A549 (cell line): Measurements from ENCODE around the gene HMCES.

Experiments used
- CBX2 ChIP-seq: fragments of 200-600 bp; sonication (generic); IDR thresholded peaks from 2 replicates; pipeline ENCODE4 v1.6.1; 2016; ENCODE audit warnings: low read depth, mild to moderate bottlenecking, borderline replicate concordance
- CTCF ChIP-seq: fragments of >200 bp; sonication (Bioruptor Twin); formaldehyde crosslinking; IDR thresholded peaks from 3 replicates; pipeline ENCODE4 v1.5.1; 2016
- EHF ChIP-seq: fragments of 250-450 bp; sonication (Bioruptor Pico); IDR thresholded peaks from 2 replicates; pipeline ENCODE4 v1.5.0; 2020; ENCODE audit warnings: mild to moderate bottlenecking
- ELK1 ChIP-seq: fragments of 150-350 bp; IDR thresholded peaks from 2 replicates; pipeline ENCODE4 v1.6.1; 2014; ENCODE audit warnings: low read depth, mild to moderate bottlenecking, low read length
- JUN ChIP-seq, 2 experiments: fragments of >200 bp; sonication (Bioruptor Twin); formaldehyde crosslinking; IDR thresholded peaks; 2 replicates in 1 of 2; 3 replicates in 1 of 2; pipeline ENCODE4 v1.6.1; 2016 to 2017
- MAX ChIP-seq: IDR thresholded peaks from 2 replicates; pipeline ENCODE4 v1.6.1; 2012
- MYC ChIP-seq: IDR thresholded peaks from 2 replicates; pipeline ENCODE4 v1.6.1; 2012; ENCODE audit warnings: mild to moderate bottlenecking, inconsistent platforms, low read length, improper control_type of control experiment, borderline replicate concordance
- RAD21 ChIP-seq, 2 experiments: fragments of >200 bp in 1 of 2; sonication (Bioruptor Twin) in 1 of 2; formaldehyde crosslinking in 1 of 2; IDR thresholded peaks in 1 of 2; conservative IDR thresholded peaks in 1 of 2; 2 replicates in 1 of 2; 3 replicates in 1 of 2; pipeline ENCODE4 v1.6.1; 2012 to 2018; ENCODE audit warnings: inconsistent platforms in 1 of 2
- RARB ChIP-seq: fragments of 250-450 bp; sonication (Bioruptor Pico); IDR thresholded peaks from 2 replicates; pipeline ENCODE4 v1.8.0; 2021; ENCODE audit warnings: mild to moderate bottlenecking, moderate library complexity
- RFX5 ChIP-seq: fragments of 450-650 bp; IDR thresholded peaks from 2 replicates; pipeline ENCODE4 v1.7.1; 2014; ENCODE audit warnings: antibody characterized with exemption, mild to moderate bottlenecking, moderate library complexity
- SMC3 ChIP-seq: fragments of >200 bp; sonication (Bioruptor Twin); formaldehyde crosslinking; IDR thresholded peaks from 3 replicates; pipeline ENCODE4 v1.6.1; 2018; ENCODE audit warnings: inconsistent platforms

- TF ChIP-seq RAD21 (conservative IDR thresholded peaks at IDR 0.05 in 1 of 2, IDR thresholded peaks at IDR 0.05 in 1 of 2) (no peak), CTCF (no peak), SMC3 (no peak), EHF (CRISPR knock-in tag) (no peak), JUN (IDR thresholded peaks at IDR 0.05) (no peak), MAX (no peak), CBX2 (no peak), MYC (no peak), RARB (CRISPR knock-in tag) (no peak), ELK1 (no peak), RFX5 (no peak)
Observed at GRCh38 chr3:129312671-129313414, 34.2 kb downstream of the HMCES start.
